GM21786 (cell line): Measurements from ENCODE around the gene RASL11A.
"Not testable (repeated sequence)": the region's sequence is repeated elsewhere in the genome, so short reads cannot be mapped to it uniquely, and the experiment has no call there.

ENCODE experiments used
- ATAC-seq: cut with Tn5 transposase; IDR thresholded peaks from one replicate; pipeline ENCODE4 v1.9.1; 2021; ENCODE audit not compliant: unreplicated experiment

Gene RASL11A, protein sequence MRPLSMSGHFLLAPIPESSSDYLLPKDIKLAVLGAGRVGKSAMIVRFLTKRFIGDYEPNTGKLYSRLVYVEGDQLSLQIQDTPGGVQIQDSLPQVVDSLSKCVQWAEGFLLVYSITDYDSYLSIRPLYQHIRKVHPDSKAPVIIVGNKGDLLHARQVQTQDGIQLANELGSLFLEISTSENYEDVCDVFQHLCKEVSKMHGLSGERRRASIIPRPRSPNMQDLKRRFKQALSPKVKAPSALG

GRCh38 chr13:27270594-27271520, at the start of gene RASL11A:
Gene RASL11A, plus strand, starts transcription at chr13:27270830. Its CDS starts 115 bp downstream, at chr13:27270945.
- peak; percentile 83 for ATAC-seq

- ATAC-seq, result not testable (repeated sequence)
These were observed 48.5 kb upstream of the RASL11A start for GRCh38 chr13:27222100-27222499.

DNA sequence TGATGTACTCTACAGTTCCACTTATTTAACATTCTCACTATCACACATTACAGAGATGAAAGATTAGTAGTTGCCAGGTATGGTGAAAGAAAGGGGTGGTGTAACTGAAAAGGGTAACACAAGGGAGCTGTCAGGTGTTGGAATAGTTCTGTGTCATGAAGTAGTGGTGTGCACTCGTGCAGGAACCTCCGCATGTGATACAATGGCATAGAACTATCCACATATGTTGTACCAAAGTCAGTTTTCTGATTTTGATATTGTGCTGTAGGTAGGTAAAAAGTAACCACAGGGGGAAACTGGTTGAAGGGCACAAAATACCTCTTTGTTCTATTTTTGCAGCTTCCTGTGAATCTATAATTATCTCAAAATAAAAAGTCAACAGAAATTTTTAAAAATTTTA, 43.6 kb upstream of the RASL11A start:
- no peak for ATAC-seq

DNA sequence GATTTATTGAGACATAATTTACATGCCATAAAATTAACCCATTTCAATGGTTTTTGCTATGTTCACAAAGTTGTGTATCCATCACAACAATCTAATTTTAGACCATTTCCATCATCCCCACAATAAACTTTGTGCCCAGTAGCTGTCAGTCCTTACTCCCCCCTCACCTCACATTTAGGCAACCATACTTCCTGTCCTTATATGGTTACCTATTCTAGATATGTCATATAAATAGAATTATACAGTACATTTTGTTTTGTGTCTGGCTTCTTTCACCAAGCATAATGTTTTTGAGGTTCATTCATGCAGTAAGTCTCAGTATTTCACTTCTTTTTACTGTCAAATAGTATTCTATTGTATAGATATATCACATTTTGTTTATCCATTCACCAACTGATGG, 42.5 kb upstream of the RASL11A start:
- ATAC-seq, result no peak

- ATAC-seq, result no peak
These were observed 41.0 kb upstream of the RASL11A start for GRCh38 chr13:27229642-27230041.

- ATAC-seq, result no peak
These were observed 36.7 kb upstream of the RASL11A start for GRCh38 chr13:27233964-27234363.

DNA sequence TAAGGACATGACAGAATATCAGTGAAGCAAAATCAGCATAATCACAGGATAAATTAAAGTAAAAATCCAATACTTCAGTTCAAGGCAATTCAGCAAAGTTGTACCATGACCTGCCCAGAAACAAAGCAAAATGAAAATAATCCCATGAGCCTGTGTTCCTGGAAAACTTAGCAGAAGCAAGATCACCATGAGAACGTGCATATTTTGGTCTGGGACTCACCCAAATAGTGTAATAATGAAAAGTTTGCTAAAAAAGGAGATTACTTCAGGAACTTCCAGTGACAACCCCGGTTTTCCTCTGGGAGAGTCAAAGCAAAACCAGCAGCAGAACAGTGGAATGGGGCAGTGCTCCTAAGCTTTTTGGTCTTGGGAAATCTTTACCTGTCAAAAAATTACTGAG, 34.2 kb upstream of the RASL11A start:
- no peak for ATAC-seq

- ATAC-seq, result no peak
These were observed 27.9 kb upstream of the RASL11A start for GRCh38 chr13:27242702-27243101.

GRCh38 chr13:27245610-27246009, 25.0 kb upstream of the RASL11A start:
- no peak for ATAC-seq

DNA sequence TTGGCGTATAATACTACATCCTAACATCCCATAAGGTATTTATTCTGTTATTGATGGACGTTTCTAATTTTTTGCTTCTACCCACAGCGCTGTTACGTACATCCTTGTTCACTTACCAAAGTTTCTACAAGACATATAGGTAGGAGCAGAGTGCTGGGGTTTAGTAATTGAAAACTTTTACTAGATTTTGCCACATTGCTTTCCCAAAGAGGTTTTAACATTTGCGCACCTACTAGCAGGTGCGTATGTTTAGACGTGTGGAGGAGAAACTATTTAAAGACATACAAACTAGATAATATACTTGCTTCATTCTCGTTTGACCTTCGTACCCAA, 19.8 kb upstream of the RASL11A start:
- no peak for ATAC-seq

GRCh38 chr13:27251166-27252091, 19.2 kb upstream of the RASL11A start, which contains the start of gene RPL21:
Gene RPL21, plus strand, starts transcription at chr13:27251558. Its CDS starts 2,219 bp downstream, at chr13:27253777.
- ATAC-seq, result peak; percentile 94

- no peak for ATAC-seq
These were observed 18.2 kb upstream of the RASL11A start for GRCh38 chr13:27252467-27252866.

- ATAC-seq, result no peak
These were observed 13.4 kb upstream of the RASL11A start for GRCh38 chr13:27257233-27257568.

GRCh38 chr13:27257648-27258253, 12.9 kb upstream of the RASL11A start:
- ATAC-seq, result no peak

DNA sequence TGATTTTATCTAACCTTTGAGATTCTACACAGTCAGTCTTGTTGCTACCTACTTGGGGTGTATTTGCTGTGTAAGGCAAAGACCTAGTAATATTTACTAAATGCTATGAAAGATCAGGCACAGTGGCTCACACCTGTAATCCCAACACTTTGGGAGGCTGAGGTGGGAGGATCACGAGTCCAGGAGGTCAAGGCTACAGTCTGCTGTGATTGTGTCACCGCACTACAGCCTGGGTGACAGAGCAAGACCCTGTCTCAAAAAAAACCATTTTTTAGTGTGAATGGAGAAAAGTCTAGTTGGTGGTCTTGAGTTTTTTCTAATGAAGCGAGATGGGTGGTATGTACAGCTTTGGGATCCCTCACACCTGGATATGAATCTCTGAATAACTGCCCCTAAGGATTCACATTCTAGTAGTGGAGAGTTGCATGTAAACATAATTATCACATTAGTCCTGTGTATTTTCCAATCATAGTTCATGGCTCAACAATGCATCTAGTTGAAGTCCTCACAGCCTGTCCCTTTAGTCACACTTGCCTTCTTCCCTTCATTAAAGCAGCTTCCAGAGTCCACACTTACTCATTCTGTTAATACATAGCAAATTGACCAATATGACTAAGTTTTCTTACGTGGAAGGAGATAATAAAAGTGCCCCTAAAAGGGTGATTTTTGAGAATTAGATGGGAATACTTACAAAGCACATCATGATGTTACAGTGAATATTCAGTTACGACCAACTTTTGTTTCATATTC, 11.8 kb upstream of the RASL11A start:
- ATAC-seq, result no peak

- ATAC-seq, result no peak
These were observed 10.8 kb upstream of the RASL11A start for GRCh38 chr13:27259831-27260230.

GRCh38 chr13:27261396-27261795, 9.2 kb upstream of the RASL11A start:
- no peak for ATAC-seq

DNA sequence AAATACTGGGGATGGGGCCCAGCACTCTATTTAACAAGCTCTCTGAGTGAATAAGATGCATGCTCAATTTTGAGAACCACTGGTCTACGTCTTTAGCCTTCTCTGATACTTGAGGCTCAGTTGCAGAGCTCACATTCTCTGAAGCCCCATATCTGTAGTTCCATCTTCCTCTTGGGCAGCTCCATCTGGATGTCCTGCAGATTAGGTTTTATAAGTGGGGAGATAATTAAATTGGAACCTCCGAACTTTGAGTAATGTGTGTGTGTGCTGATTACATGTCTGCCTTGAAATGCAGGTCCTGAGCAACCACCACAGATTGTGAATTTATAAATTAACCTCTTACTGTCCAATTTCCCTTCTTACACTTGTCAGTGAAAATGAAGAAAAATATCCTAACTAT, 7.2 kb upstream of the RASL11A start:
- no peak for ATAC-seq

- no peak for ATAC-seq
These were observed 6.4 kb upstream of the RASL11A start for GRCh38 chr13:27264181-27264580.

DNA sequence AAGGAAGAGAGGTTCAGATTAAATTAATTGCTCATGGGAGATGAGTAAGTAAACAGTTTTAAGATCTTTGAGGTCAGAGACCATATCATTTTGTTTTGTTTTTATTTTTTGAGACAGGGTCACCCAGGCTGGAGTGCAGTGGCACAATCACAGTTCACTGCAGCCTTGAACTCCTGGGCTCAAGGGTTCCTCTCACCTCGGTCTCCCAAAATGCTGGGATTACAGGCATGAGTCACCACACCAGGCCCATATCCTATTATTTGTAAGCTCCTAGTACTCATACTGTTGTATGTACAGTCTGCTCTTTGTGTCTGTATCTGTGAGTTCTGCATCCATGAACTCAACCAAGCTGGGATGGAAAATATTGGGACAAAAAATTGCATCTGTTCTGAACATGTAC, 6.0 kb upstream of the RASL11A start:
- no peak for ATAC-seq
